OCI-M2 (cell line): ENCODE results near the gene DAGLA.

ENCODE experiments used
- DNase-seq: peaks from one replicate; lab custom pipeline; 2025; ENCODE audit not compliant: unreplicated experiment; lab: John Stamatoyannopoulos, UW

DAGLA gene

GRCh38 chr11:61706452-61707400 lies 26.5 kb downstream of the DAGLA start:
- no peak for DNase-seq

GRCh38 chr11:61707574-61707973 lies 27.4 kb downstream of the DAGLA start:
- DNase-seq: no peak

- no peak for DNase-seq
These were observed 28.9 kb downstream of the DAGLA start for GRCh38 chr11:61709110-61709509.

- no peak for DNase-seq
These were observed 29.4 kb downstream of the DAGLA start for GRCh38 chr11:61709572-61709971.

- no peak for DNase-seq
These were observed 29.8 kb downstream of the DAGLA start for GRCh38 chr11:61710019-61710418.

- DNase-seq: no peak
These were observed 30.8 kb downstream of the DAGLA start for GRCh38 chr11:61711037-61711436.

GRCh38 chr11:61711498-61711897 lies 31.3 kb downstream of the DAGLA start:
- no peak for DNase-seq

- no peak for DNase-seq
These were observed 32.1 kb downstream of the DAGLA start for GRCh38 chr11:61712314-61712713.

GRCh38 chr11:61712846-61713245 lies 32.7 kb downstream of the DAGLA start:
- DNase-seq: no peak

GRCh38 chr11:61713464-61713863 lies 33.3 kb downstream of the DAGLA start:
- no peak for DNase-seq

- DNase-seq: no peak
These were observed 33.7 kb downstream of the DAGLA start for GRCh38 chr11:61713906-61714305.

- no peak for DNase-seq
These were observed 34.1 kb downstream of the DAGLA start for GRCh38 chr11:61714316-61714715.

- no peak for DNase-seq
These were observed 34.7 kb downstream of the DAGLA start for GRCh38 chr11:61714916-61715315.

- DNase-seq: no peak
These were observed 35.7 kb downstream of the DAGLA start for GRCh38 chr11:61715867-61716266.

GRCh38 chr11:61716478-61717285 lies 36.5 kb downstream of the DAGLA start:
- DNase-seq: no peak

- no peak for DNase-seq
These were observed 37.3 kb downstream of the DAGLA start for GRCh38 chr11:61717286-61718033.

- no peak for DNase-seq
These were observed 37.9 kb downstream of the DAGLA start for GRCh38 chr11:61718046-61718531.

- DNase-seq: no peak
These were observed 38.6 kb downstream of the DAGLA start for GRCh38 chr11:61718621-61719302.

GRCh38 chr11:61719978-61720377 lies 39.8 kb downstream of the DAGLA start:
- DNase-seq: no peak

GRCh38 chr11:61720597-61720996 lies 40.4 kb downstream of the DAGLA start:
- no peak for DNase-seq

- DNase-seq: no peak
These were observed 44.2 kb downstream of the DAGLA start for GRCh38 chr11:61724437-61724836.
